Pons (tissue), 1 donor: Measurements from ENCODE around the gene MAN1C1.

ENCODE experiments used
- DNase-seq: peaks from one replicate; pipeline ENCODE4 v3.0.0-alpha.2; 2016; ENCODE audit warnings: low spot score

Gene MAN1C1

GRCh38 chr1:25616095-25616986 is at the start of gene MAN1C1:
MAN1C1 (plus strand) TSS chr1:25616791; CDS start chr1:25617798, 1,007 bp downstream.
- DNase-seq, result peak; percentile 89

- DNase-seq, result no peak
Observed at GRCh38 chr1:25567710-25568089, 48.9 kb upstream of the MAN1C1 start.

GRCh38 chr1:25568090-25568833 is 48.3 kb upstream of the MAN1C1 start:
- DNase-seq, result peak; percentile 60

GRCh38 chr1:25568834-25569596 is 47.6 kb upstream of the MAN1C1 start:
- DNase-seq, result peak; percentile 32

GRCh38 chr1:25569597-25570396 is 46.8 kb upstream of the MAN1C1 start:
- DNase-seq, result peak; percentile 78

GRCh38 chr1:25570798-25571521 is 45.6 kb upstream of the MAN1C1 start:
- no peak for DNase-seq

GRCh38 chr1:25571522-25571970 is 45.0 kb upstream of the MAN1C1 start:
- no peak for DNase-seq

- no peak for DNase-seq
Observed at GRCh38 chr1:25572107-25572506, 44.5 kb upstream of the MAN1C1 start.

- peak; percentile 23 for DNase-seq
Observed at GRCh38 chr1:25572708-25573590, 43.6 kb upstream of the MAN1C1 start.

GRCh38 chr1:25573591-25573930 is 43.0 kb upstream of the MAN1C1 start:
- no peak for DNase-seq

GRCh38 chr1:25573961-25574360 is 42.6 kb upstream of the MAN1C1 start:
- DNase-seq, result no peak

- DNase-seq, result no peak
Observed at GRCh38 chr1:25575191-25575590, 41.4 kb upstream of the MAN1C1 start.

- DNase-seq, result no peak
Observed at GRCh38 chr1:25576459-25577133, 40.0 kb upstream of the MAN1C1 start.

GRCh38 chr1:25577134-25577920 is 39.3 kb upstream of the MAN1C1 start:
- DNase-seq, result no peak

- DNase-seq, result no peak
Observed at GRCh38 chr1:25579292-25580252, 37.0 kb upstream of the MAN1C1 start.

- DNase-seq, result no peak
Observed at GRCh38 chr1:25580927-25581326, 35.7 kb upstream of the MAN1C1 start.

GRCh38 chr1:25581764-25582163 is 34.8 kb upstream of the MAN1C1 start:
- no peak for DNase-seq
